ENCODE data around the gene HMGN1. TPM values are rescaled to one million over a fixed set of nuclear protein-coding genes. Genes with fewer than 3 reads are reported as not detected.
"Not testable (repeated sequence)": the region's sequence is repeated elsewhere in the genome, so short reads cannot be mapped to it uniquely, and the experiment has no call there.

HMGN1 gene
- total and polyA plus RNA-seq, 4 donors, result 34.6 to 92.3 (median 55.0) TPM

GRCh38 chr21:39373634-39374033 lies 24.7 kb upstream of the HMGN1 start:
- DNase-seq (ENCODE audit: low spot score), result no peak
- H3K36me3 ChIP-seq (ENCODE audit: control insufficient read depth in 4 of 4, insufficient read depth in 3 of 4, low read depth in 1 of 4, low read length in 3 of 4), result no peaks in the 10 kb centered on the region
- WGBS, result 17% methylated on average over 5 of the region's 5 CpGs

GRCh38 chr21:39369896-39370288 lies 21.0 kb upstream of the HMGN1 start:
- WGBS, result 81% methylated on average over 7 of the region's 7 CpGs
- not testable (repeated sequence) for H3K9me3 ChIP-seq (ENCODE audit: control insufficient read depth in 4 of 4, low read length in 3 of 4); H3K36me3 ChIP-seq (ENCODE audit: control insufficient read depth in 4 of 4, insufficient read depth in 3 of 4, low read depth in 1 of 4, low read length in 3 of 4); H3K9ac ChIP-seq (ENCODE audit: low read depth in 1 of 2, low read length in 2 of 2); DNase-seq (ENCODE audit: low spot score); H3K27me3 ChIP-seq (ENCODE audit: control insufficient read depth in 4 of 4, insufficient read depth in 4 of 4, low read length in 3 of 4); H3K4me1 ChIP-seq (ENCODE audit: control insufficient read depth in 4 of 4, insufficient read depth in 4 of 4, low read length in 3 of 4); H3K4me3 ChIP-seq (ENCODE audit: low read depth in 1 of 3, low read length in 3 of 3); H3K27ac ChIP-seq (ENCODE audit: low read depth in 1 of 2, low read length in 2 of 2)

More at GRCh38 chr21:39373634-39374033, 24.7 kb upstream of the HMGN1 start:
- H3K27ac ChIP-seq (ENCODE audit: low read depth in 1 of 2, low read length in 2 of 2), result no peak overlapping the region
- H3K4me1 ChIP-seq (ENCODE audit: control insufficient read depth in 4 of 4, insufficient read depth in 4 of 4, low read length in 3 of 4), result peaks cover 0 to 2% (median 0%) of the 10 kb centered on the region in 4 donors
- H3K9me3 ChIP-seq (ENCODE audit: control insufficient read depth in 4 of 4, low read length in 3 of 4), result no peaks in the 10 kb centered on the region
- no peak overlapping the region for H3K4me3 ChIP-seq (ENCODE audit: low read depth in 1 of 3, low read length in 3 of 3)
- TF ChIP-seq HNF4A (conservative IDR thresholded peaks at IDR 0.05), result no peak
- TF ChIP-seq FOXA1 (IDR thresholded peaks at IDR 0.05), result no peak
- TF ChIP-seq RAD21 (IDR thresholded peaks at IDR 0.05), result peak; percentile 63 to 73
- TF ChIP-seq CTCF (IDR thresholded peaks at IDR 0.05; ENCODE audit: low read depth, low read length, missing input control), result peak; percentile 12
- H3K27me3 ChIP-seq (ENCODE audit: control insufficient read depth in 4 of 4, insufficient read depth in 4 of 4, low read length in 3 of 4), result no peaks in the 10 kb centered on the region
- peak overlapping the region in 1 of 2 donors; percentile 27 for H3K9ac ChIP-seq (ENCODE audit: low read depth in 1 of 2, low read length in 2 of 2)

- WGBS, result 91% methylated on average over 2 of the region's 2 CpGs
- Histone ChIP-seq H3K27me3 (ENCODE audit: control insufficient read depth in 4 of 4, insufficient read depth in 4 of 4, low read length in 3 of 4) (no peaks in the 10 kb centered on the region), H3K9ac (ENCODE audit: low read depth in 1 of 2, low read length in 2 of 2) (no peak overlapping the region), H3K4me3 (ENCODE audit: low read depth in 1 of 3, low read length in 3 of 3) (no peak overlapping the region), H3K9me3 (ENCODE audit: control insufficient read depth in 4 of 4, low read length in 3 of 4) (no peaks in the 10 kb centered on the region), H3K36me3 (ENCODE audit: control insufficient read depth in 4 of 4, insufficient read depth in 3 of 4, low read depth in 1 of 4, low read length in 3 of 4) (no peaks in the 10 kb centered on the region), H3K27ac (ENCODE audit: low read depth in 1 of 2, low read length in 2 of 2) (no peak overlapping the region), H3K4me1 (ENCODE audit: control insufficient read depth in 4 of 4, insufficient read depth in 4 of 4, low read length in 3 of 4) (peaks cover 0 to 2% (median 0%) of the 10 kb centered on the region in 4 donors)
- no peak for DNase-seq (ENCODE audit: low spot score)
- TF ChIP-seq MAX (IDR thresholded peaks at IDR 0.05), result no peak
- TF ChIP-seq HNF4A (conservative IDR thresholded peaks at IDR 0.05), result no peak
- no peak for TF ChIP-seq YY1 (IDR thresholded peaks at IDR 0.05)
- TF ChIP-seq HNF4G (IDR thresholded peaks at IDR 0.05), result no peak
- TF ChIP-seq JUND (IDR thresholded peaks at IDR 0.05), result no peak
- no peak for TF ChIP-seq EGR1 (IDR thresholded peaks at IDR 0.05; ENCODE audit: low read depth in 2 of 2)
- TF ChIP-seq CTCF (IDR thresholded peaks at IDR 0.05; ENCODE audit: low read depth, low read length, missing input control), result no peak
- no peak for TF ChIP-seq FOXA1 (IDR thresholded peaks at IDR 0.05)
- TF ChIP-seq RAD21 (IDR thresholded peaks at IDR 0.05), result no peak
- no peak for TF ChIP-seq TAF1 (conservative IDR thresholded peaks at IDR 0.05)
Measured at GRCh38 chr21:39367783-39368182, 18.9 kb upstream of the HMGN1 start.

Measured in liver (tissue), 9 donors.